Muscle layer of colon (tissue), 2 donors: ENCODE results near the gene POSTN.
A peak's percentile ranks its signal among the peaks of the same experiment; 100 is the strongest.

Experiments
- H3K27ac ChIP-seq: one replicate; pipeline ENCODE4 v1.7.0; 2013; ENCODE audit warnings: low read depth, mild to moderate bottlenecking, low read length, moderate library complexity
- H3K27me3 ChIP-seq, 2 donors: one replicate each; pipeline ENCODE4 v1.7.0; 2013; ENCODE audit warnings: low read length in 2 of 2, mild to moderate bottlenecking in 2 of 2; ENCODE audit not compliant: insufficient read depth in 2 of 2, control insufficient read depth in 1 of 2
- H3K36me3 ChIP-seq: one replicate; pipeline ENCODE4 v1.7.0; 2013; ENCODE audit warnings: mild to moderate bottlenecking, low read length; ENCODE audit not compliant: insufficient read depth
- H3K4me1 ChIP-seq: one replicate; pipeline ENCODE4 v1.7.0; 2013; ENCODE audit warnings: mild to moderate bottlenecking, low read length; ENCODE audit not compliant: insufficient read depth
- H3K4me3 ChIP-seq, 2 donors: one replicate each; pipeline ENCODE4 v1.7.0; 2013; ENCODE audit warnings: low read length in 2 of 2, low read depth in 1 of 2, mild to moderate bottlenecking in 1 of 2, moderate library complexity in 1 of 2
- H3K9ac ChIP-seq: one replicate; pipeline ENCODE4 v1.7.0; 2013; ENCODE audit warnings: low read length
- H3K9me3 ChIP-seq: one replicate; pipeline ENCODE4 v1.7.0; 2013; ENCODE audit warnings: mild to moderate bottlenecking, low read length
- donor health status: abdominal sarcoma.
- donor health status: Adenocarcinoma of cecum.

POSTN gene

DNA sequence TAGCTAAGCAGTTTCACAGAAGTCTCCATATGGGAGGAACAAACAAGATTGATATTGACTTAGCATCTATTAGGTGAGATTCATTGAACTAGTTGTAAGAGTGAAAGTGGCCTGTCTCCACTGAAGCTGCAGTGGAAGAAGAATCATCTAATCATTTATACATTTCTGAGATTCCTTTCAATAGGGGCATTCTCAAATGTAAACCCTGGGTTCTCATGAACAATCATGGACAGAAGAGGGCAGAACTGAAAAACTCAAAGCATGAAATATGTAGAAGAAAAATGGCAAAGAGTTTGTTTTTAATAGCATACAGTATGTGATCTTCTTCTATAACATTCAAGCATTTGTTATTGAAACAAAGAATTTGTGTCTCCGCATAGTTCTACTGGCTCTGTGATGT lies 17.6 kb upstream of the POSTN start:
- no peak overlapping the region for H3K4me3 ChIP-seq
- H3K4me1 ChIP-seq: no peaks in the 10 kb centered on the region

GRCh38 chr13:37615276-37615675 lies 16.7 kb upstream of the POSTN start:
- Histone ChIP-seq H3K4me3 (no peak overlapping the region), H3K27ac (no peak overlapping the region), H3K36me3 (no peaks in the 10 kb centered on the region), H3K9me3 (no peaks in the 10 kb centered on the region), H3K27me3 (no peaks in the 10 kb centered on the region), H3K9ac (no peak overlapping the region), H3K4me1 (no peaks in the 10 kb centered on the region)

More for the DNA sequence above, 17.6 kb upstream of the POSTN start:
- Histone ChIP-seq H3K27ac (no peak overlapping the region), H3K9ac (no peak overlapping the region), H3K36me3 (no peaks in the 10 kb centered on the region), H3K9me3 (no peaks in the 10 kb centered on the region), H3K27me3 (no peaks in the 10 kb centered on the region)

DNA sequence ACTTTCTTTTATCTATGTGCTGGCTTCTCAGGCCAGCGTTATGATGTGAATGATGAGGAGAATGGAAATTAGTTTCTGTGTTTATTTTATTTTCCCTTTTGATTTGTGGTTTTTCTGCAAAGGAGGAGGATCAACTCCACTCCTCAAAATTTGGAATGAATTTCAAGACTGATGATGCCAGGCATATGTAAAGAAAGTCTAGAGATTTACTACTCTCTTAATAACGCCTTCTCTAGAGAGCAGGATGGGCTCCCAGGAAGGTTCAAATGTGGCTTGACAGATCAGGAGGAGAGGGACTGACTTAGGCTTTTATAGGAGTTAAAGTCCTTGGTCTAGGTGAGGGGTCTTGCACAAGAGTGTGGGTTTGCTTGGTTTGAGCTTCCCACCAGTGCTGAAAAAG lies 15.1 kb upstream of the POSTN start:
- H3K9me3 ChIP-seq: no peaks in the 10 kb centered on the region
- no peaks in the 10 kb centered on the region for H3K4me1 ChIP-seq

GRCh38 chr13:37613236-37613635 lies 14.7 kb upstream of the POSTN start:
- Histone ChIP-seq H3K9me3 (no peaks in the 10 kb centered on the region), H3K27ac (no peak overlapping the region), H3K4me1 (no peaks in the 10 kb centered on the region), H3K4me3 (no peak overlapping the region), H3K9ac (no peak overlapping the region), H3K36me3 (no peaks in the 10 kb centered on the region), H3K27me3 (no peaks in the 10 kb centered on the region)

More for the DNA sequence above, 15.1 kb upstream of the POSTN start:
- H3K9ac ChIP-seq: no peak overlapping the region
- no peaks in the 10 kb centered on the region for H3K27me3 ChIP-seq
- no peaks in the 10 kb centered on the region for H3K36me3 ChIP-seq
- no peak overlapping the region for H3K4me3 ChIP-seq
- no peak overlapping the region for H3K27ac ChIP-seq

DNA sequence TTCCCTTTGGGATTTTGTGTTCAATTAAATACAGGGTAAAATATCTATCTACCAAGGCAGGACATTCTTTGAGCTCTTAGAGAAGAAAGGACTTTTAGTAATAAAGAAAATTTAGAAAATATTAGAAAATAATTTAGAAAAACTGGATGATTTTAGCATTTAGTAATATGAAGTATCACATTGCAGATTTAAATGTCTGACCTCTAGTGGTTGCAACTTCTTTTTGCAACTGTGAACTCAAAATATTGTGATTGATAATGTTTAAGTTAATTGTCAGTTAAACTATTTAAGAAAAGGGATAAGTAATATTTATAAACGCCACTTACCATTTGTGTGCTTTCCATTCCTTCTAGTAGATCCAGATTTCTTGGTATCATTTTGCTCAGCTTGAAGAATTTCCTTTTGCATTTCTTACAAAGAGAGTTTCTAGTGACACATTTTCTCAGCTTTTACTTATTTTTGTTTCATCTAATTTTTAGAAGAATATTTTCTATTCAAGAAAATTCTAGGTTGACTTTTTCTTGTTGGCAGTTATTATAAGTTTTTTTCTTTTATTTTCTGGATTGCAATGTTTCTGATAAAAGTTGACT lies 10.3 kb upstream of the POSTN start:
- H3K4me3 ChIP-seq: no peak overlapping the region
- no peaks in the 10 kb centered on the region for H3K4me1 ChIP-seq
- no peaks in the 10 kb centered on the region for H3K36me3 ChIP-seq
- H3K9ac ChIP-seq: no peak overlapping the region
- no peaks in the 10 kb centered on the region for H3K27me3 ChIP-seq
- H3K9me3 ChIP-seq: no peaks in the 10 kb centered on the region
- H3K27ac ChIP-seq: no peak overlapping the region

DNA sequence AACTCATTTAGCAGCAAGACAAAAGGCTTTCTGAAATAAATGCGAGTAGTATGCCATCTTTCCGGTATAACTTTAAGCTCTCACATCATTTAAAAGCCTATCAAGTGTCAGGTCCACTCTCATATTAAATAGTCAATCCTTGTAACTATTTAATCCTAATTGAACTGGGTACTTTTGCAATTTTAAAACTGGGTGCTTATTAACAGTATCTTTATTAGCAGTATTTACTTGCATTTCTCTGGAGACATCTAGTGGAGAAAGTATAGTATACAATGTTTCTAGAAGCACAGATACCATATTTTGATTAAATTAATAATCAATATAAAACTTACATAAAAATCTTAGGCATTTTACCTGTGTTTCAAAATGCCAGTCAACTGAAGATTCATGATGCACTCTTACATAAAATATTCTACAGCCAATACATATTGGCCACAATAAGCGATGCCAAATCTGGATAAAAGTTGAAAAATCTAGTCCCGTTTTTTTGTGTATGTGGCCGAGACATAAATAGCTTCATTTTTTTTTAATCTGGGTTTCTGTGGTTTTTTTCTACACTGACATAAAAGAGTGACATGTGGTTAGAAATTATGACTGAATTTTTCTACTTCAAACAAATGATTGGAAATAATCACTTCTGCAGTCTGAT lies 4.3 kb upstream of the POSTN start:
- no peak overlapping the region for H3K4me3 ChIP-seq
- no peaks in the 10 kb centered on the region for H3K36me3 ChIP-seq

GRCh38 chr13:37601648-37602440 lies 3.3 kb upstream of the POSTN start:
- Histone ChIP-seq H3K4me3 (no peak overlapping the region), H3K36me3 (no peaks in the 10 kb centered on the region), H3K4me1 (peaks cover 16% of the 10 kb centered on the region), H3K27ac (no peak overlapping the region), H3K9ac (no peak overlapping the region), H3K27me3 (no peaks in the 10 kb centered on the region), H3K9me3 (no peaks in the 10 kb centered on the region)

More for the DNA sequence above, 4.3 kb upstream of the POSTN start:
- Histone ChIP-seq H3K9ac (no peak overlapping the region), H3K27ac (no peak overlapping the region), H3K4me1 (peaks cover 16% of the 10 kb centered on the region), H3K27me3 (no peaks in the 10 kb centered on the region), H3K9me3 (no peaks in the 10 kb centered on the region)

- H3K27ac ChIP-seq: no peak overlapping the region
- no peak overlapping the region for H3K9ac ChIP-seq
- no peak overlapping the region for H3K4me3 ChIP-seq
- no peaks in the 10 kb centered on the region for H3K9me3 ChIP-seq
- H3K27me3 ChIP-seq: no peaks in the 10 kb centered on the region
- no peaks in the 10 kb centered on the region for H3K36me3 ChIP-seq
- H3K4me1 ChIP-seq: peaks cover 19% of the 10 kb centered on the region
Observed at GRCh38 chr13:37599519-37599918, 951 bp upstream of the POSTN start.

- H3K4me1 ChIP-seq: peaks cover 20% of the 10 kb centered on the region
- no peak overlapping the region for H3K9ac ChIP-seq
- H3K9me3 ChIP-seq: no peaks in the 10 kb centered on the region
- peak overlapping the region in 1 of 2 donors; percentile 61 for H3K4me3 ChIP-seq
- H3K27ac ChIP-seq: peak overlapping the region; percentile 39
- H3K27me3 ChIP-seq: no peaks in the 10 kb centered on the region
- no peaks in the 10 kb centered on the region for H3K36me3 ChIP-seq
Observed at GRCh38 chr13:37597477-37598025, 1.0 kb downstream of the POSTN start.

DNA sequence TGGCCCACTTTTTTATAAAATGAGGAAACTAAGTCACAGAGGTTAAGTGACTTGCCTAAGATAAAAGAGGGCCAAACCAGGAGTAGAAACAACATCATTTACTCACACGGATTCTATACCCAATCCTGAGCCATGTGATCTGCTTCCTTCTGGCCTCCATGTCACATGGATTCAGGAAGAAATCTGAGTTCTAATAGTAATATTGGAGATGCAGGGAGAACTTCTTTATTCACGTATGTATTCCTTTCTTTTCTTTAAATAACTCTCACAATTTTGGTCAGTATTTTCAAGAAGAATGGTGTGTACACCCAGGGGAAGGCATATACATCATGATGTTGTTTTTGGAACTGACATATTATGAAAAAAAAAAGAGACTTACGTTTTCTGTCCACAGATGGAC lies 1.8 kb downstream of the POSTN start:
- Histone ChIP-seq H3K27ac (no peak overlapping the region), H3K9me3 (no peaks in the 10 kb centered on the region), H3K4me3 (peak overlapping the region in 1 of 2 donors; percentile 61), H3K36me3 (no peaks in the 10 kb centered on the region), H3K4me1 (peaks cover 14% of the 10 kb centered on the region), H3K27me3 (no peaks in the 10 kb centered on the region), H3K9ac (no peak overlapping the region)

DNA sequence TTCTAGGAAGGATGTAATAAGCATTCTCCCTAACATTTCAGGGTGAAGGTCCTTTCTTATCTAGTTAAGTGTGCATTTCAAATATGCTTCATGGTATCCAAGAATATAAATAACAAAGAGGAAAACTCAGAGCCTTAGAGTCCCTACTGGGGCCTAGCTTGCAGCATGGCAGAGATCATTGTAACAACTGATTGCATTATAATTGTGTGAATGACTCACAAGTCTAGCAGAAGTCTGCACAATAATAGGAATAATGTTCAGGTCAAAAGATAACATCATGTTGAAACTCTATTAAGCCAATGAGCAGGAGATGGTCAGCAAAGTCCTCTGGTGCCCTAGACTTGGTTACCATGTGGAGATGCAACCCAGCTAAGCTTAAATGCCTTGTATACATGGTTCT lies 3.4 kb downstream of the POSTN start:
- peaks cover 14% of the 10 kb centered on the region for H3K4me1 ChIP-seq
- H3K4me3 ChIP-seq: no peak overlapping the region
- no peak overlapping the region for H3K9ac ChIP-seq
- no peaks in the 10 kb centered on the region for H3K9me3 ChIP-seq
- H3K27ac ChIP-seq: no peak overlapping the region
- H3K36me3 ChIP-seq: peaks cover 3% of the 10 kb centered on the region
- H3K27me3 ChIP-seq: no peaks in the 10 kb centered on the region
